NT2/D1 (cell line): ENCODE results near the gene COP1.

Experiments
- SUZ12 ChIP-seq: IDR thresholded peaks from 2 replicates; pipeline ENCODE4 v1.6.1; 2011; ENCODE audit not compliant: insufficient read length, insufficient read depth; ENCODE audit errors: extremely low read depth
- YY1 ChIP-seq: IDR thresholded peaks from 2 replicates; pipeline ENCODE4 v1.6.1; 2011; ENCODE audit not compliant: insufficient read length, insufficient read depth
- ZNF274 ChIP-seq: IDR thresholded peaks from 2 replicates; pipeline ENCODE4 v1.6.1; 2011; ENCODE audit warnings: mild to moderate bottlenecking, low read depth, low read length

DNA sequence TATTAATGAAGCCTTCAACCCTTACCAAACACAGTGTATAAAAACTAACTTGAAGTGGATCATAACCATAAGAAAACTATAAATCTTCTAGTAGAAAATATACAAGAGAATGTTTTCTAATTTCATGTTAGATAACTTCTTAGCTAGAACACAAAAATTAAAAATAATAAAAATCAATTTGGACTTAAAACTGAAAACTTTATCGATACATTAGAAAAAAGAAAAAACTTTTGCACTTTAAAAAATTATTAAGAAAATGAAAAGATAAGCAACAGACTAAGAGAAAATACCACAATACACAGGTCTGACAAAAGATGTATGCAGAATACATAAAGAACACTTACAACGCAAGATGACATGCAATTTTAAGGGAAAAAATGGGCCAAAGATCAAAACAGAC lies 8.7 kb downstream of the COP1 start:
- TF ChIP-seq ZNF274 (no peak), YY1 (no peak), SUZ12 (no peak)
